ENCODE results near the gene RSAD1. TPM values are rescaled to one million over a fixed set of nuclear protein-coding genes. Genes with fewer than 3 reads are reported as not detected.

Gene RSAD1
- polyA plus RNA-seq, 1 of the 3 experiments (the other 2 are of a cell fraction), result 44.7 TPM

- TF ChIP-seq, protein P1, sequence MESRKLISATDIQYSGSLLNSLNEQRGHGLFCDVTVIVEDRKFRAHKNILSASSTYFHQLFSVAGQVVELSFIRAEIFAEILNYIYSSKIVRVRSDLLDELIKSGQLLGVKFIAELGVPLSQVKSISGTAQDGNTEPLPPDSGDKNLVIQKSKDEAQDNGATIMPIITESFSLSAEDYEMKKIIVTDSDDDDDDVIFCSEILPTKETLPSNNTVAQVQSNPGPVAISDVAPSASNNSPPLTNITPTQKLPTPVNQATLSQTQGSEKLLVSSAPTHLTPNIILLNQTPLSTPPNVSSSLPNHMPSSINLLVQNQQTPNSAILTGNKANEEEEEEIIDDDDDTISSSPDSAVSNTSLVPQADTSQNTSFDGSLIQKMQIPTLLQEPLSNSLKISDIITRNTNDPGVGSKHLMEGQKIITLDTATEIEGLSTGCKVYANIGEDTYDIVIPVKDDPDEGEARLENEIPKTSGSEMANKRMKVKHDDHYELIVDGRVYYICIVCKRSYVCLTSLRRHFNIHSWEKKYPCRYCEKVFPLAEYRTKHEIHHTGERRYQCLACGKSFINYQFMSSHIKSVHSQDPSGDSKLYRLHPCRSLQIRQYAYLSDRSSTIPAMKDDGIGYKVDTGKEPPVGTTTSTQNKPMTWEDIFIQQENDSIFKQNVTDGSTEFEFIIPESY (IDR thresholded peaks at IDR 0.05; ENCODE audit: borderline replicate concordance, low read depth), result no peak
- TF ChIP-seq, protein P2, sequence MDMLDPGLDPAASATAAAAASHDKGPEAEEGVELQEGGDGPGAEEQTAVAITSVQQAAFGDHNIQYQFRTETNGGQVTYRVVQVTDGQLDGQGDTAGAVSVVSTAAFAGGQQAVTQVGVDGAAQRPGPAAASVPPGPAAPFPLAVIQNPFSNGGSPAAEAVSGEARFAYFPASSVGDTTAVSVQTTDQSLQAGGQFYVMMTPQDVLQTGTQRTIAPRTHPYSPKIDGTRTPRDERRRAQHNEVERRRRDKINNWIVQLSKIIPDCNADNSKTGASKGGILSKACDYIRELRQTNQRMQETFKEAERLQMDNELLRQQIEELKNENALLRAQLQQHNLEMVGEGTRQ (IDR thresholded peaks at IDR 0.05; ENCODE audit: borderline replicate concordance, low read depth, low read length), result no peak
- TF ChIP-seq MEF2A (IDR thresholded peaks at IDR 0.05; ENCODE audit: borderline replicate concordance, low read depth), result no peak
- TF ChIP-seq YY1 (IDR thresholded peaks at IDR 0.05; ENCODE audit: low read depth), result no peak
- no peak for TF ChIP-seq EZH2phosphoT487 (IDR thresholded peaks at IDR 0.05; ENCODE audit: borderline replicate concordance, low read depth)
- no peak for TF ChIP-seq GATA2 (CRISPR knock-in tag; IDR thresholded peaks at IDR 0.05)
- TF ChIP-seq PBX3 (IDR thresholded peaks at IDR 0.05), result no peak
Observed at GRCh38 chr17:50467114-50467854, 11.4 kb upstream of the RSAD1 start (continued).

GRCh38 chr17:50467855-50468303 is 10.8 kb upstream of the RSAD1 start:
- 74% methylated on average over 12 of the region's 13 CpGs for WGBS (ENCODE audit: low lambda C conversion rate)
- Histone ChIP-seq H3K9me2 (no peaks in the 10 kb centered on the region), H2AFZ (ENCODE audit: low read depth) (no peak overlapping the region), H3K27me3 (ENCODE audit: insufficient read depth) (no peaks in the 10 kb centered on the region), H3K9me3 (no peaks in the 10 kb centered on the region), H3K36me3 (replicated peaks in 1 of 2; ENCODE audit: control insufficient read depth in 1 of 2, insufficient read depth in 2 of 2, low read length in 1 of 2) (no peaks in the 10 kb centered on the region), H3K4me2 (no peak overlapping the region), H3K4me1 (ENCODE audit: control insufficient read depth in 1 of 2, insufficient read depth in 2 of 2, low read depth in 1 of 2, low read length in 1 of 2) (peaks cover 0 to 17% of the 10 kb centered on the region in 2 experiments; a peak in 1 of 4 replicates), H3F3A (replicated peaks; ENCODE audit: insufficient read depth) (no peaks in the 10 kb centered on the region), H3K27ac (ENCODE audit: low read depth in 2 of 2, low read length in 1 of 2) (no peak overlapping the region), H3K79me2 (ENCODE audit: insufficient read depth) (no peaks in the 10 kb centered on the region), H3K9ac (no peak overlapping the region), H4K20me1 (ENCODE audit: insufficient read depth) (no peaks in the 10 kb centered on the region; the same call in 1 of the 2 replicates), H3K4me3 (ENCODE audit: low read depth in 2 of 2, low read length in 1 of 2) (no peak overlapping the region)
- no peak for DNase-seq
- CTCF ChIA-PET, result interaction anchor here (1.2 to 5.2 kb wide), 11 partner anchors 10 to 374 kb away, joined by 3 to 53 read pairs (median 5); partner anchors contain the start of genes LRRC59 and RSAD1
- POLR2A ChIA-PET, result no interaction called here
- no peak for TF ChIP-seq RAD21 (IDR thresholded peaks at IDR 0.05; ENCODE audit: low read length)
- no peak for TF ChIP-seq PBX3 (IDR thresholded peaks at IDR 0.05)
- TF ChIP-seq TAF1 (IDR thresholded peaks at IDR 0.05; ENCODE audit: borderline replicate concordance, low read depth, low read length), result no peak
- no peak for TF ChIP-seq TCF12 (IDR thresholded peaks at IDR 0.05)
- TF ChIP-seq, protein P3, sequence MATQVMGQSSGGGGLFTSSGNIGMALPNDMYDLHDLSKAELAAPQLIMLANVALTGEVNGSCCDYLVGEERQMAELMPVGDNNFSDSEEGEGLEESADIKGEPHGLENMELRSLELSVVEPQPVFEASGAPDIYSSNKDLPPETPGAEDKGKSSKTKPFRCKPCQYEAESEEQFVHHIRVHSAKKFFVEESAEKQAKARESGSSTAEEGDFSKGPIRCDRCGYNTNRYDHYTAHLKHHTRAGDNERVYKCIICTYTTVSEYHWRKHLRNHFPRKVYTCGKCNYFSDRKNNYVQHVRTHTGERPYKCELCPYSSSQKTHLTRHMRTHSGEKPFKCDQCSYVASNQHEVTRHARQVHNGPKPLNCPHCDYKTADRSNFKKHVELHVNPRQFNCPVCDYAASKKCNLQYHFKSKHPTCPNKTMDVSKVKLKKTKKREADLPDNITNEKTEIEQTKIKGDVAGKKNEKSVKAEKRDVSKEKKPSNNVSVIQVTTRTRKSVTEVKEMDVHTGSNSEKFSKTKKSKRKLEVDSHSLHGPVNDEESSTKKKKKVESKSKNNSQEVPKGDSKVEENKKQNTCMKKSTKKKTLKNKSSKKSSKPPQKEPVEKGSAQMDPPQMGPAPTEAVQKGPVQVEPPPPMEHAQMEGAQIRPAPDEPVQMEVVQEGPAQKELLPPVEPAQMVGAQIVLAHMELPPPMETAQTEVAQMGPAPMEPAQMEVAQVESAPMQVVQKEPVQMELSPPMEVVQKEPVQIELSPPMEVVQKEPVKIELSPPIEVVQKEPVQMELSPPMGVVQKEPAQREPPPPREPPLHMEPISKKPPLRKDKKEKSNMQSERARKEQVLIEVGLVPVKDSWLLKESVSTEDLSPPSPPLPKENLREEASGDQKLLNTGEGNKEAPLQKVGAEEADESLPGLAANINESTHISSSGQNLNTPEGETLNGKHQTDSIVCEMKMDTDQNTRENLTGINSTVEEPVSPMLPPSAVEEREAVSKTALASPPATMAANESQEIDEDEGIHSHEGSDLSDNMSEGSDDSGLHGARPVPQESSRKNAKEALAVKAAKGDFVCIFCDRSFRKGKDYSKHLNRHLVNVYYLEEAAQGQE (IDR thresholded peaks at IDR 0.05; ENCODE audit: low read depth, low read length), result no peak
- no peak for TF ChIP-seq IRF3 (IDR thresholded peaks at IDR 0.05; ENCODE audit: low read depth, low read length)
- TF ChIP-seq, protein P1 (IDR thresholded peaks at IDR 0.05; ENCODE audit: borderline replicate concordance, low read depth), result no peak
- TF ChIP-seq POLR2AphosphoS5 (IDR thresholded peaks at IDR 0.05; ENCODE audit: low read depth, low read length), result no peak
- no peak for TF ChIP-seq ELF1 (IDR thresholded peaks at IDR 0.05)
- TF ChIP-seq SMC3 (IDR thresholded peaks at IDR 0.05; ENCODE audit: low read depth, low read length), result no peak
- no peak for TF ChIP-seq FOXJ3 (CRISPR knock-in tag; IDR thresholded peaks at IDR 0.05)
- no peak for TF ChIP-seq FOSL2 (IDR thresholded peaks at IDR 0.05; ENCODE audit: borderline replicate concordance, low read depth)

Data from SK-N-SH (cell line).